HG02840 (cell line): ENCODE data around the gene MAGEB3.

Source experiments
- ATAC-seq: cut with Tn5 transposase; IDR thresholded peaks from one replicate; pipeline ENCODE4 v1.9.1; 2021; ENCODE audit warnings: mild to moderate bottlenecking, moderate library complexity, moderate number of reproducible peaks; ENCODE audit not compliant: unreplicated experiment, low FRiP score

Gene MAGEB3

GRCh38 chrX:30275498-30275897 is 45.0 kb downstream of the MAGEB3 start:
- ATAC-seq = no peak

- ATAC-seq = no peak
Measured at GRCh38 chrX:30278365-30278764, 47.9 kb downstream of the MAGEB3 start.

- no peak for ATAC-seq
Measured at GRCh38 chrX:30280428-30280827, 50.0 kb downstream of the MAGEB3 start.

- no peak for ATAC-seq
Measured at GRCh38 chrX:30282527-30282926, 52.1 kb downstream of the MAGEB3 start.

GRCh38 chrX:30283456-30284200 is 53.2 kb downstream of the MAGEB3 start:
- ATAC-seq = no peak
